ENCODE measurements around the gene METTL6.
A peak's percentile ranks its signal among the peaks of the same experiment; 100 is the strongest.
"Not testable (repeated sequence)": the region's sequence is repeated elsewhere in the genome, so short reads cannot be mapped to it uniquely, and the experiment has no call there.

The METTL6 gene

GRCh38 chr3:15368561-15369135 lies 58.7 kb downstream of the METTL6 start:
- Histone ChIP-seq H3K4me3 (IDR thresholded peaks at IDR 0.05; ENCODE audit: insufficient read depth, low read depth, low read length) (no peak overlapping the region), H3K4me1 (ENCODE audit: low read depth, poor library complexity, severe bottlenecking) (no peaks in the 10 kb centered on the region), H3K9ac (no peak overlapping the region), H3K36me3 (ENCODE audit: insufficient read depth) (no peaks in the 10 kb centered on the region), H3K27me3 (ENCODE audit: insufficient read depth, low read depth) (no peaks in the 10 kb centered on the region), H2AFZ (ENCODE audit: low read depth) (no peak overlapping the region), H3K79me2 (ENCODE audit: insufficient read depth, low read depth) (no peaks in the 10 kb centered on the region), H3K27ac (no peak overlapping the region), H4K20me1 (ENCODE audit: insufficient read depth) (no peaks in the 10 kb centered on the region), H3K4me2 (no peak overlapping the region)
- TF ChIP-seq CTCF (conservative IDR thresholded peaks at IDR 0.05; ENCODE audit: low read depth, low read length), result no peak

- no peak overlapping the region for H3K27ac ChIP-seq
- no peaks in the 10 kb centered on the region for H3K79me2 ChIP-seq (ENCODE audit: insufficient read depth, low read depth)
- H3K4me2 ChIP-seq, result no peak overlapping the region
- H3K4me1 ChIP-seq (ENCODE audit: low read depth, poor library complexity, severe bottlenecking), result peaks cover 1% of the 10 kb centered on the region
- no peak overlapping the region for H3K9ac ChIP-seq
- H2AFZ ChIP-seq (ENCODE audit: low read depth), result no peak overlapping the region
- H4K20me1 ChIP-seq (ENCODE audit: insufficient read depth), result no peaks in the 10 kb centered on the region
- H3K27me3 ChIP-seq (ENCODE audit: insufficient read depth, low read depth), result no peaks in the 10 kb centered on the region
- H3K4me3 ChIP-seq (IDR thresholded peaks at IDR 0.05; ENCODE audit: insufficient read depth, low read depth, low read length), result no peak overlapping the region
- no peak for TF ChIP-seq CTCF (conservative IDR thresholded peaks at IDR 0.05; ENCODE audit: low read depth, low read length)
- no peaks in the 10 kb centered on the region for H3K36me3 ChIP-seq (ENCODE audit: insufficient read depth)
Measured at GRCh38 chr3:15367059-15367458, 60.3 kb downstream of the METTL6 start.

- not testable (repeated sequence) for H3K79me2 ChIP-seq (ENCODE audit: insufficient read depth, low read depth); H3K36me3 ChIP-seq (ENCODE audit: insufficient read depth); H3K27me3 ChIP-seq (ENCODE audit: insufficient read depth, low read depth); H3K4me2 ChIP-seq; H3K4me3 ChIP-seq (IDR thresholded peaks at IDR 0.05; ENCODE audit: insufficient read depth, low read depth, low read length); H2AFZ ChIP-seq (ENCODE audit: low read depth); H3K27ac ChIP-seq; H3K9ac ChIP-seq; H4K20me1 ChIP-seq (ENCODE audit: insufficient read depth)
- peaks cover 28% of the 10 kb centered on the region for H3K4me1 ChIP-seq (ENCODE audit: low read depth, poor library complexity, severe bottlenecking)
Measured at GRCh38 chr3:15364078-15364477, 63.3 kb downstream of the METTL6 start.

- TF ChIP-seq CTCF (conservative IDR thresholded peaks at IDR 0.05; ENCODE audit: low read depth, low read length), result no peak
- Histone ChIP-seq H3K36me3 (ENCODE audit: insufficient read depth) (no peaks in the 10 kb centered on the region), H3K9ac (no peak overlapping the region), H3K4me2 (peak overlapping the region; percentile 64), H3K27ac (peak overlapping the region; percentile 22; the same call in 1 of the 2 replicates), H4K20me1 (ENCODE audit: insufficient read depth) (no peaks in the 10 kb centered on the region), H2AFZ (ENCODE audit: low read depth) (peak overlapping the region; percentile 44; the same call in 1 of the 2 replicates), H3K4me1 (ENCODE audit: low read depth, poor library complexity, severe bottlenecking) (peaks cover 53% of the 10 kb centered on the region), H3K4me3 (IDR thresholded peaks at IDR 0.05; ENCODE audit: insufficient read depth, low read depth, low read length) (no peak overlapping the region), H3K27me3 (ENCODE audit: insufficient read depth, low read depth) (no peaks in the 10 kb centered on the region), H3K79me2 (ENCODE audit: insufficient read depth, low read depth) (no peaks in the 10 kb centered on the region)
Measured at GRCh38 chr3:15361494-15362214, 65.7 kb downstream of the METTL6 start.

All from KMS-11 (cell line).